HFFc6 (cell line): ENCODE measurements around the gene ANKRD45. TPM values are rescaled to one million over a fixed set of nuclear protein-coding genes. Genes with fewer than 3 reads are reported as not detected.
"Not testable (repeated sequence)": the region's sequence is repeated elsewhere in the genome, so short reads cannot be mapped to it uniquely, and the experiment has no call there.

Experiments used
- DNase-seq: peaks from one replicate; pipeline ENCODE4 v3.0.0-alpha.2; 2018
- H3K27ac Mint-ChIP-seq: 2 replicates; pipeline ENCODE4 v1.8.0; 2020; ENCODE audit warnings: mild to moderate bottlenecking, mixed read lengths
- H3K27me3 Mint-ChIP-seq: 2 replicates; pipeline ENCODE4 v1.8.0; 2021; ENCODE audit warnings: mild to moderate bottlenecking, moderate library complexity, mixed read lengths; ENCODE audit not compliant: insufficient read depth
- H3K36me3 Mint-ChIP-seq: 2 replicates; pipeline ENCODE4 v1.8.0; 2021; ENCODE audit warnings: low read depth, mixed read lengths
- H3K4me1 Mint-ChIP-seq: 2 replicates; pipeline ENCODE4 v1.8.0; 2020; ENCODE audit warnings: low read depth, mixed read lengths
- H3K4me3 Mint-ChIP-seq: 2 replicates; pipeline ENCODE4 v1.8.0; 2020; ENCODE audit warnings: mild to moderate bottlenecking, moderate library complexity, mixed read lengths
- H3K9me3 Mint-ChIP-seq: 2 replicates; pipeline ENCODE4 v1.8.0; 2020; ENCODE audit warnings: mild to moderate bottlenecking, mixed read lengths
- CTCF ChIP-seq: fragments of 200-600 bp; sonication (generic); IDR thresholded peaks from 2 replicates; pipeline ENCODE4 v1.5.0; 2021; ENCODE audit warnings: antibody characterized with exemption, mild to moderate bottlenecking
- total RNA-seq, 6 experiments: library from RNA; stranded (reverse); fragmentation: NEBNext Ultra II Directional; extraction: Animal tissue kit (Norgen Biotek cat#: 25700); gene quantifications; 2 replicates in 1 of 6; 3 replicates in 5 of 6; pipeline ENCODE4 v1.2.3, GENCODE V29; 2021

Gene ANKRD45
- total RNA-seq, 6 experiments from 2014 or later = 0.11 to 0.31 (median 0.17) TPM; not detected in 3

GRCh38 chr1:173616859-173617258 lies 52.8 kb downstream of the ANKRD45 start:
- peaks cover 29% of the 10 kb centered on the region for H3K9me3 Mint-ChIP-seq
- peaks cover 2% of the 10 kb centered on the region; the same call in 1 of the 2 replicates for H3K27me3 Mint-ChIP-seq
- peaks cover 10% of the 10 kb centered on the region; the same call in 1 of the 2 replicates for H3K36me3 Mint-ChIP-seq
- H3K4me1 Mint-ChIP-seq = no peaks in the 10 kb centered on the region
- H3K4me3 Mint-ChIP-seq = no peak overlapping the region
- TF ChIP-seq CTCF = no peak
- DNase-seq = no peak
- H3K27ac Mint-ChIP-seq = no peak overlapping the region

- H3K4me3 Mint-ChIP-seq, H3K27ac Mint-ChIP-seq, H3K36me3 Mint-ChIP-seq, H3K4me1 Mint-ChIP-seq, DNase-seq, H3K9me3 Mint-ChIP-seq: not testable (repeated sequence)
- peaks cover 12% of the 10 kb centered on the region for H3K27me3 Mint-ChIP-seq
These were observed 56.6 kb downstream of the ANKRD45 start for GRCh38 chr1:173613086-173613485.

GRCh38 chr1:173608503-173609216 lies 61.0 kb downstream of the ANKRD45 start:
- Mint-ChIP-seq H3K36me3 (no peaks in the 10 kb centered on the region), H3K27ac (no peak overlapping the region), H3K4me1 (no peaks in the 10 kb centered on the region; the same call in 1 of the 2 replicates), H3K9me3 (no peaks in the 10 kb centered on the region), H3K27me3 (peaks cover 12% of the 10 kb centered on the region), H3K4me3 (no peak overlapping the region)
- no peak for DNase-seq
- no peak for TF ChIP-seq CTCF

- Mint-ChIP-seq H3K36me3 (no peaks in the 10 kb centered on the region), H3K27me3 (peaks cover 6% of the 10 kb centered on the region; the same call in 1 of the 2 replicates), H3K4me3 (peak within 1 kb of the TSS; percentile 71; the same call in 1 of the 2 replicates), H3K4me1 (peaks cover 18% of the 10 kb centered on the region; the same call in 1 of the 2 replicates), H3K27ac (no peak within 1 kb of the TSS), H3K9me3 (no peaks in the 10 kb centered on the region)
- DNase-seq = no peak
- no peak for TF ChIP-seq CTCF
These were observed 66.5 kb downstream of the ANKRD45 start, which contains the start of gene SLC9C2 for GRCh38 chr1:173603056-173603591. SLC9C2 (minus strand) TSS chr1:173603072; CDS start chr1:173601776, 1,296 bp downstream.

GRCh38 chr1:173601588-173601987 lies 68.1 kb downstream of the ANKRD45 start:
- no peaks in the 10 kb centered on the region for H3K36me3 Mint-ChIP-seq
- no peak overlapping the region for H3K27ac Mint-ChIP-seq
- peaks cover 18% of the 10 kb centered on the region; the same call in 1 of the 2 replicates for H3K4me1 Mint-ChIP-seq
- no peaks in the 10 kb centered on the region for H3K9me3 Mint-ChIP-seq
- TF ChIP-seq CTCF = no peak
- H3K4me3 Mint-ChIP-seq = peak overlapping the region; percentile 68; the same call in 1 of the 2 replicates
- H3K27me3 Mint-ChIP-seq = peaks cover 3% of the 10 kb centered on the region; the same call in 1 of the 2 replicates
- DNase-seq = no peak
